ENCODE measurements around the gene C3orf33.

The C3orf33 gene

GRCh38 chr3:155804323-155804722 lies 1.8 kb downstream of the C3orf33 start:
- Histone ChIP-seq H3K4me1 (peaks cover 0 to 12% (median 0%) of the 10 kb centered on the region in 10 experiments; a peak in 6 of 20 replicates), H3K9me3 (replicated peaks in 1 of 11) (peaks cover 0 to 4% (median 0%) of the 10 kb centered on the region in 11 experiments; a peak in 1 of 22 replicates), H3K9ac (no peak overlapping the region), H3K4me2 (no peak overlapping the region), H3K4me3 (no peak overlapping the region), H3K36me3 (no peaks in the 10 kb centered on the region), H3K27ac (no peak overlapping the region), H3K27me3 (peaks cover 8 to 27% (median 22%) of the 10 kb centered on the region in 11 experiments; a peak in 20 of 22 replicates), H4K20me1 (no peaks in the 10 kb centered on the region)
- no peak for TF ChIP-seq Cebpa-rat (IDR thresholded peaks at IDR 0.05)

DNA sequence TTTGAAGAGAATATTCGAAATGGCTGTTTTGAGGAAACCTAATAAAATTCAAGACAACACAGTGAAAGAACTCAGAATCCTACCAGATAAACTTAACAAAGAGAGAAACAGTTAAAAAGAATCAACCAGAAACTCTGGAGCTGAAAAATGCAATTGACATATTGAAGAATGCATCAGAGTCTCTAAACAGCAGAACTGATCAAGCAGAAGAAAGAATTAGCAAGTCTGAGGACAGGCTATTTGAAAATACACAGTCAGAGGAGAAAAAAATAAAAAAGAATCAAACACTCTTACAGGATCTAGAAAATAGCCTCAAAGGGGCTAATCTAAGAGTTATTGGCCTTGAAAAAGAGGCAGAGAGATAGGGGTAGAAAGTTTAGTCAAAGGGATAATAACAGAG lies 13.5 kb downstream of the C3orf33 start:
- no peaks in the 10 kb centered on the region for H3K27me3 ChIP-seq
- peaks cover 0 to 26% (median 15%) of the 10 kb centered on the region in 11 experiments; a peak in 15 of 22 replicates for H3K9me3 ChIP-seq (replicated peaks in 1 of 11)
- no peak overlapping the region for H3K27ac ChIP-seq
- no peak for TF ChIP-seq Cebpa-rat (IDR thresholded peaks at IDR 0.05)
- no peak overlapping the region for H3K4me2 ChIP-seq
- H3K9ac ChIP-seq, result no peak overlapping the region
- H4K20me1 ChIP-seq, result no peaks in the 10 kb centered on the region
- H3K4me3 ChIP-seq, result no peak overlapping the region
- H3K36me3 ChIP-seq, result peaks cover 0 to 13% (median 0%) of the 10 kb centered on the region in 11 experiments; a peak in 3 of 22 replicates
- peaks cover 0 to 6% (median 0%) of the 10 kb centered on the region in 10 experiments; a peak in 2 of 20 replicates for H3K4me1 ChIP-seq

- Histone ChIP-seq H3K27ac (peak overlapping the region in 4 of 11 experiments; percentile 16 to 43 (median 36); a peak in 5 of 22 replicates), H3K27me3 (no peaks in the 10 kb centered on the region)
These were observed 14.9 kb downstream of the C3orf33 start for GRCh38 chr3:155791190-155791589.

GRCh38 chr3:155790272-155790925 lies 15.7 kb downstream of the C3orf33 start:
- Histone ChIP-seq H3K4me3 (no peak overlapping the region), H3K9me3 (replicated peaks in 1 of 11) (peaks cover 0 to 26% (median 15%) of the 10 kb centered on the region in 11 experiments; a peak in 15 of 22 replicates), H3K36me3 (peaks cover 0 to 13% (median 0%) of the 10 kb centered on the region in 11 experiments; a peak in 3 of 22 replicates), H3K4me2 (0 out of 22 replicates have a peak overlapping the region, but pooled peaks of 1 of the 11 experiments have one; percentile 15), H4K20me1 (no peaks in the 10 kb centered on the region), H3K27me3 (no peaks in the 10 kb centered on the region), H3K27ac (peak overlapping the region in 2 of 11 experiments; percentile 8 to 43; a peak in 2 of 22 replicates), H3K4me1 (peaks cover 0 to 6% (median 0%) of the 10 kb centered on the region in 10 experiments; a peak in 2 of 20 replicates), H3K9ac (no peak overlapping the region)
- TF ChIP-seq Cebpa-rat (IDR thresholded peaks at IDR 0.05), result no peak

More at GRCh38 chr3:155791190-155791589, 14.9 kb downstream of the C3orf33 start:
- no peak for TF ChIP-seq Cebpa-rat (IDR thresholded peaks at IDR 0.05)
- no peak overlapping the region for H3K4me3 ChIP-seq
- peak overlapping the region in 1 of 11 experiments; percentile 15; a peak in 1 of 22 replicates for H3K4me2 ChIP-seq
- no peak overlapping the region for H3K9ac ChIP-seq
- H3K36me3 ChIP-seq, result peaks cover 0 to 13% (median 0%) of the 10 kb centered on the region in 11 experiments; a peak in 3 of 22 replicates
- H3K9me3 ChIP-seq (replicated peaks in 1 of 11), result peaks cover 0 to 26% (median 15%) of the 10 kb centered on the region in 11 experiments; a peak in 15 of 22 replicates
- no peaks in the 10 kb centered on the region for H4K20me1 ChIP-seq
- peaks cover 0 to 6% (median 0%) of the 10 kb centered on the region in 10 experiments; a peak in 2 of 20 replicates for H3K4me1 ChIP-seq

DNA sequence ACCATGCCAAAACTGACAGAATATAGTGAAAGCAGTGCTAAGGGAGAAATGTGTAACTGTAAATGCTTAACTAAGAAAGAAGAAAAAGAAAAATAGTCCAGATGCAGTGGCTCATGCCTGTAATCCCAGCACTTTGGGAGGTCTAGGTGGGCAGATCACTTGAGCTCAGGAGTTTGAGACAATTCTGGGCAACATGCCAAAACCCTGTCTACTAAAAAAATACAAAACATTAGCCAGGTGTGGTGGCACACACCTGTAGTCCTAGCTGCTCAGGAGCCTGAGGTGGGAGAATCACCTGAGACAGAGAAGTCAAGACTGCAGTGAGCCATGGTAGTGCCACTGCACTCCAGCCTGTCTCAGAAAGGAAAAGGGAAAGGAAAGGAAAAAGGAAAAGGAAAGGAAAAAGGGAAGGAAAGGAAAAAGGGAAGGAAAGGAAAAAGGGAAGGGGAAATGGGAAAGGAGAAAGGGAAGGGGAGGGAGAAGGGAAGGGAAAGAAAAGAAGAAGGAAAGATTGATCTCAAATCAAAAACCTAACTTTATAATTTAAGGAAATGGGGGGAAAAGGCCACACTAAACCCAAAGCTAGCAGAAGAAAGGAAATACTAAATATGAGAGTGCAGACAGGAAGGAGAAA lies 20.3 kb downstream of the C3orf33 start:
- TF ChIP-seq Cebpa-rat (IDR thresholded peaks at IDR 0.05), result no peak
- H3K27me3 ChIP-seq, result no peaks in the 10 kb centered on the region

DNA sequence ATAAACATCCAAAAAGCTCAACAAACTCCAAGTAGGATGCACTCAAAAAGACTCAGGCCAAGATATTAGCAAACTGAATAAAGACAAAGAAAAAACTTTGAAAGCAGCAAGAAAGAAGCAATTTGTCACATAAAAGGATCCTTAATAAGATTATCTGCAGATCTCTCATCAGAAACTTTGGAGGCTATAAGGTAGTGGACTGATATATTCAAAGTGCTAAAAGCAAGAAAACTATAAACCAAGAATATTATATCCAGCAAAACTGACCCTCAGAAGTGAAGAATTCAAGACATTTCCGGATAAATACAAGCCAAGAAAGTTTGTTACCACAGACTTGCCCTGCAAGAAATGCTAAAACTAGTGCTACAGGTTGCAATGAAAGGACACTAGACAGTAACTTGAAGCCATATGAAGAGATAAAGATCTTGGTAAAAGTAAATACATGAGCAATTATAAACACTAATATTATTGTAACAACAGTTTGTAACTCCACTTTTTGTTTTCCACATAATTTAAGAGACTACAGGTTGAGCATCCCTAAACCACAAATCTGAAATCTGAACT lies 23.6 kb downstream of the C3orf33 start:
- no peaks in the 10 kb centered on the region for H4K20me1 ChIP-seq
- peaks cover 30 to 36% (median 32%) of the 10 kb centered on the region in 11 experiments for H3K9me3 ChIP-seq (replicated peaks in 1 of 11)
- no peak for TF ChIP-seq Cebpa-rat (IDR thresholded peaks at IDR 0.05)
- H3K4me2 ChIP-seq, result no peak overlapping the region
- H3K9ac ChIP-seq, result no peak overlapping the region
- H3K27ac ChIP-seq, result no peak overlapping the region
- H3K4me3 ChIP-seq, result no peak overlapping the region
- peaks cover 0 to 11% (median 0%) of the 10 kb centered on the region in 10 experiments; a peak in 5 of 20 replicates for H3K4me1 ChIP-seq
- no peaks in the 10 kb centered on the region for H3K27me3 ChIP-seq
- H3K36me3 ChIP-seq, result peaks cover 0 to 5% (median 0%) of the 10 kb centered on the region in 11 experiments; a peak in 2 of 22 replicates

More for the DNA sequence above, 20.3 kb downstream of the C3orf33 start:
- no peak overlapping the region for H3K27ac ChIP-seq
- H3K4me3 ChIP-seq, result no peak overlapping the region
- H4K20me1 ChIP-seq, result no peaks in the 10 kb centered on the region
- no peak overlapping the region for H3K9ac ChIP-seq
- H3K9me3 ChIP-seq (replicated peaks in 1 of 11), result peaks cover 28 to 40% (median 34%) of the 10 kb centered on the region in 11 experiments
- no peak overlapping the region for H3K4me2 ChIP-seq
- peaks cover 0 to 5% (median 0%) of the 10 kb centered on the region in 11 experiments; a peak in 3 of 22 replicates for H3K36me3 ChIP-seq
- peaks cover 0 to 3% (median 0%) of the 10 kb centered on the region in 10 experiments; a peak in 1 of 20 replicates for H3K4me1 ChIP-seq

DNA sequence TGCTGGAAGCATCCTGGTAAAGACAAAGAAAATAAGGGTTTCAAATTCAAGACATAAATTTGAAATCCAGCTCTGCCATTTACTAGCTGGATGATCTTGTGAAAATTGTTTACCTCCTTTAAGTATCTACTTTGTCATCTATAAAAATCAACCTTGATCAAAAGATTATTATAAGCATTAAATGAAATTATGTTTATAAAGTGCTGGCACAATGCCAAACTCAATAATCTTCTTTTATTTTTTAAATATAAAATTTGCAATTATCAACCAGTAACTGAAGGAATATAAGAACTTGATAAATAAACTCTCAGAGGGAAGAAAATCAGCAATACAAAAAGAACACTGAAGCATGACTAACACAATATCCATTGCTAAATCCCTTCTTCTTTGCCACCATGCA lies 25.8 kb downstream of the C3orf33 start:
- H3K27ac ChIP-seq, result no peak overlapping the region
- H3K9me3 ChIP-seq (replicated peaks in 1 of 11), result peaks cover 30 to 36% (median 32%) of the 10 kb centered on the region in 11 experiments
- peaks cover 0 to 5% (median 0%) of the 10 kb centered on the region in 11 experiments; a peak in 2 of 22 replicates for H3K36me3 ChIP-seq
- no peaks in the 10 kb centered on the region for H3K27me3 ChIP-seq
- H3K4me3 ChIP-seq, result no peak overlapping the region
- H3K4me2 ChIP-seq, result no peak overlapping the region
- H3K4me1 ChIP-seq, result peaks cover 0 to 11% (median 0%) of the 10 kb centered on the region in 10 experiments; a peak in 5 of 20 replicates
- TF ChIP-seq Cebpa-rat (IDR thresholded peaks at IDR 0.05), result no peak
- H3K9ac ChIP-seq, result no peak overlapping the region
- H4K20me1 ChIP-seq, result no peaks in the 10 kb centered on the region

DNA sequence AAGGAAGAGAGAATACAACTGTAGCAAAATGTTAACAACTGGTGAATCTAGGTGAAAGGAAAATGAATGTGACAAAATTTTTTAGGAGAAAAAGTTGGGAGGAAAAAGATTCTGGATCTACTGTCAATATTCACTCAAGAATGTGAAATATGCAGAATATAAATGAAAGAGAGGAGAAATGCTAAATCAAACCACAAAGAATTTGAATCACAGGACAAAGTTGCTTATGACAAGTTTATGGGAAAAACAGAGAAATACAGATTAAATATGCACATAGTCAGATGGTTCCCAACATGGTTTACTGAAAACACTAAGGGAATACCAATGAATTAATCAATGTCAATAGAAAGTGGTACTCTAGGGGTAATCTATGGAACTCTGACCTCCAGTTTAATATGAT lies 27.6 kb downstream of the C3orf33 start:
- H3K9ac ChIP-seq, result no peak overlapping the region
- no peaks in the 10 kb centered on the region for H3K27me3 ChIP-seq
- peak overlapping the region in 2 of 11 experiments; percentile 16 to 20; a peak in 3 of 22 replicates for H3K4me2 ChIP-seq
- H4K20me1 ChIP-seq, result no peaks in the 10 kb centered on the region
- no peak overlapping the region for H3K27ac ChIP-seq
- no peak overlapping the region for H3K4me3 ChIP-seq
- H3K9me3 ChIP-seq (replicated peaks in 1 of 11), result peaks cover 29 to 31% (median 31%) of the 10 kb centered on the region in 11 experiments
- no peak for TF ChIP-seq Cebpa-rat (IDR thresholded peaks at IDR 0.05)
- peaks cover 0 to 5% (median 0%) of the 10 kb centered on the region in 11 experiments; a peak in 2 of 22 replicates for H3K36me3 ChIP-seq
- H3K4me1 ChIP-seq, result peaks cover 0 to 11% (median 0%) of the 10 kb centered on the region in 10 experiments; a peak in 5 of 20 replicates
